GM18520 (cell line): ENCODE results near the gene DUT.

Source experiments
- ATAC-seq: cut with Tn5 transposase; IDR thresholded peaks from one replicate; pipeline ENCODE4 v1.9.1; 2021; ENCODE audit not compliant: unreplicated experiment

The DUT gene

DNA sequence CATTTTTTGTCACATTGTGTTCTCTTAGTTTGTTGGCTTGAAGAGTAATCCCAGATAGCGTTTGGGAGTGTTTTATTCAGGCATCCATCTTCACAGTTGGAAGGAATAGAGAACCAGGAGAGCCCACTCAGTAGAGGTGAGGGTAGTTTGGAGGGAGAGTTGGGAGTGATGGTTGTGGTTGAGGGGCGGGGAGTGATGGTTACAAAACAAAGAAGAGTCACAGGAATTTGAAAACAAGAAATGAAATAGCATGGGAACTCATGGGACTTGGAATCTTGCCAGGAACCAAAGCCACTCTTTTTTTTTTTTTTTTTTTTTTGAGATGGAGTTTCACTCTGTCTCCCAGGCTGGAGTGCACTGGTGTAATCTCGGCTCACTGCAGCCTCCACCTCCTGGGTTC lies 36.3 kb downstream of the DUT start:
- ATAC-seq = no peak

DNA sequence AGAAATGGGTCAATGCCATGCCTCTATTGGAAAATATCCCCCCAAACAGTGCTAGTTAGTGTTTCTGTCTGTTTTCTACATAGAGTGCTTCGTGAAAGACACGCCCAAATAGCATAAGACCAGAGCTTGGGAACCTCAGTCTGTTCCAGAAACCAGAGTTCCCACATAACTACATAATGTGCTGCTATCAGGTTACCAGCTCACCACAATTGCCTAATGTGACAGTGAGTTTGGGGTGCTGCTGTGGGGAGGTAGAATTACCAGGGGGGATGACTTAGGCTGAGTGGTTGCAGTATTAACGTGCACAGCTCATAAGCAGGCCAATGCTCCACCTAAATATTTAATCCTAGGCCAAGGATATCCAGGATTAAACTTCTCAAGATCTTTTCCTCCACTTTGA lies 39.2 kb downstream of the DUT start:
- ATAC-seq = no peak

DNA sequence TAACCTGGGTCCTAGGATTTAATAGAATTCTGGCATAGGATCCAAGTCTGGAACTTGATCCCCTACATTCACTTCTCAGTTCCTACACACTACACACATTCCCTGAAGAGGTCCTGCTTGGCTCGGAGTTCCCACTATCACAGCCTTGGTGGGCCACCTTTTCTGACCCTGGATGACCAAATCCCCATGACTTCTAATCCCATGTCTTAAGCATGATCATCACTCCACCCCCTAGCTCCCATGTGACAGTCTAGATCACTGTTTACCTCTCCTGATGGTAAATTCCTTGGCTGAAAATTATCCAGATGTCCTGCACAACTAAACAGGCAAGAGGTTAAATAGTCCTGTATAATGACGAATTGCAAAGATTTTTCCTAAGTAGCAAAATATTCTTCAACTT lies 40.3 kb downstream of the DUT start:
- no peak for ATAC-seq

GRCh38 chr15:48371961-48372360 lies 40.7 kb downstream of the DUT start:
- ATAC-seq = no peak

- ATAC-seq = no peak
Measured at GRCh38 chr15:48373821-48374451, 42.7 kb downstream of the DUT start.

- ATAC-seq = no peak
Measured at GRCh38 chr15:48374472-48374871, 43.2 kb downstream of the DUT start.

- ATAC-seq = no peak
Measured at GRCh38 chr15:48375767-48376166, 44.5 kb downstream of the DUT start.

- ATAC-seq = no peak
Measured at GRCh38 chr15:48380198-48380597, 49.0 kb downstream of the DUT start.

DNA sequence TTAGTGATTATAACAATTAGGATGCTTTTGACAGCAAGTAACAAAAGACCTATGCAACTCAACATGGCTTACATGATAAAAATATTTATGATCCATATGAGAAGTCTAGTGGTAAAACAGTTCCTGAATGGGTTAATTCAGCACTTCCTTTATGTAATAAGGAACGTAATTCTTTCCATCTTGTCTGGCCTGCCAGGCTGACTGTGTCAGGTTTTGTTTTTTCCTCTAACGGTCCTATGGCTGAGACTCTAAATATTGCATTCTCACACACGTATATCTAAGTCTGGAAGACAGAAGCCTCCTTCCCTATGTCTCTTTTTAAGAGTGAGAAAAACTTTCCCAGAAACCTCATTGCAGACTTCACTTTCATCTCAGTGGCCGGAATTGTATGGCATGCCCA lies 50.6 kb downstream of the DUT start:
- no peak for ATAC-seq

GRCh38 chr15:48383031-48383430 lies 51.8 kb downstream of the DUT start:
- no peak for ATAC-seq

DNA sequence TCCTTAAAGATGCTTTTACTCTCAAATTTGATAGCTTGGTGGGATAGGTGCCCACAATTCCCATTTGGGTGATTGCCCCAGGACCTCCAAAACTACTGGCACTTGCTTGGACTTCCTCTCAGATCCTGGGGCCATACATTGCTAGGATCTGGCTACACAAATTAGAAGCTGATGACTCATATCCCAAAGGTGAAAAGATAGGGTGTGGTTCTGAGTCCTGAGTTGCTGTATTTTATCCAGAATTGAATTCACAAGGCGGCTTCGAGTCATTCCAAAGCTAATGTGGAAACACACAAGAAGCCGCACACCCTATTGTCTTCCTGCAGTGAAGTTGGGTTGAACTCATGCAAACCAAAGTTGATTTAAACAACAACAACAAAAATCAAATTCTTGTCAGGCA lies 53.4 kb downstream of the DUT start:
- ATAC-seq = no peak

DNA sequence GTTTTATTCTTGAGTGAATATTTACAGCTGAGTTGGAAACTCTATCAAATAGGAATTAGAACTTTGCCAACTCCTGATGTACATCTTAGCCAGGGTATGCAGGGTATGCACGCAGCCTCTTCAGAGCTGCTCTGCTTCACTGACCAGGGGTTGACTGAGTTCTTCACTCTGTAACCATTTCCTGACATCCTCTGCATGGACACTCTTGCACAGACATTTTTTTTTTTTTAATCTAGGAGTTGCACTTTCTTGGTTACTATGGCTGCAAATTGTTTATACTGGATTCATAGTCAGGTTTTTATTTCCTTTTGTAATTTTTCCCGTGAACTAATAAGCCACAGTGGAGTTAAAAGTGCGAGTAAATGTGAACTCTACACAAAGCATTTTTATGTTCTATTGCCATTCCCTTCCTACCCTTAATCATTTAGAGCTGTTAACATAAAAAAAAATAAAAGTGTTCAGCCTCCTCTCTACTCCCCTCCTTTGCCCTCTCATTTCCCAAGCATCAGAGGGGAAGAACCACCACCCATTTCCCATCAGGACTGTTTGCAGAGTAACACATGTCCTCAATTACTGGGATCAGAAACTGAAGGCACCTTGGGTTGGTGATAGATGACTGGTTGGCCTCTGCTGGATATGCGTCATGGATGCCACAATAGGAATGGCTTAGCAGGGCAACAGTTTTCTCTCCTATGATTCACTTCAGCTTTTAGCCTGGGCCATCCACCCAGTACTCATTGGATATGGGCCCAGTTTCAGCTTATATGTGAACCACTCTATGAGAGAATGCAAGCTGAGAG lies 54.0 kb downstream of the DUT start:
- ATAC-seq = no peak

DNA sequence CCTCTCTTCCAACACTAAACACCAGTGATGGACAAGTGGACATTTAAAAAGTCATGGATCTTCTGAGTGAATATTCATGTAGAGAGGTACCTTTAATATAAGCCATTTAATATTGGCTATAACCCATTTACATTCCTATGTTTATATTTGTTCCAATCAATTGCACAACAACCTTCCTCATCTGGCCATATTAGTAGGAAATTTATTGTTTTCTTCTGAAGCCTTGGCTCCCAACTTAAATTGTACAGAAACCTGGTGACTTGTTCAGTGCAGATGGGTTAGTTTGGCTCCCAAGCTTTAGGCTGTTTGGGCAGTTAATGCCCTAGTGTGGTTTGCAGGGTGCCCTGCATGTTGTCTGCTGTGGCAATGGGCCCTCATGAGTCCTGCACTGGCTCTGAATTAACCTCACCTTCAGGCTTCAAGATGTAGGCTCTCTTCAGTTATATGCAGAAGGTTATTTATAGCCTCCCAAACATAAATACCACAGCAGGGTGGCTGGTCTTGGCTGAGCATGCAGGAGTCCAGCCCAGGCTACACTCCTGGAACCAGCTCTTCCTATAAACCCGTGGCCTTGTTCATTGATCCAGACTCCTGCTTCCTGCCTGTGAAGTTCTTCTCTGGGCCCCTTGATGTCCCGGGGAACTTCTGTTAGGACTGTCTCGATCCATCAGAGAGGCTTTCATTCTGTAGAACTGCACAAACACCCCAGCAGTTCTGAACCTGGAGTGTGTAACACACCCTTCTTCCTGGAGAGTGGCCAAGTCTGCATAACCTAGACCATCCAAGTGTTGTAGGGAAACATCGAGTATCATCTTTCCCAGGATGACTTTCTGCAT lies 57.0 kb downstream of the DUT start:
- ATAC-seq = no peak

GRCh38 chr15:48388910-48389309 lies 57.7 kb downstream of the DUT start:
- ATAC-seq = no peak

- no peak for ATAC-seq
Measured at GRCh38 chr15:48389691-48390143, 58.5 kb downstream of the DUT start.

GRCh38 chr15:48391950-48392349 lies 60.7 kb downstream of the DUT start:
- no peak for ATAC-seq

DNA sequence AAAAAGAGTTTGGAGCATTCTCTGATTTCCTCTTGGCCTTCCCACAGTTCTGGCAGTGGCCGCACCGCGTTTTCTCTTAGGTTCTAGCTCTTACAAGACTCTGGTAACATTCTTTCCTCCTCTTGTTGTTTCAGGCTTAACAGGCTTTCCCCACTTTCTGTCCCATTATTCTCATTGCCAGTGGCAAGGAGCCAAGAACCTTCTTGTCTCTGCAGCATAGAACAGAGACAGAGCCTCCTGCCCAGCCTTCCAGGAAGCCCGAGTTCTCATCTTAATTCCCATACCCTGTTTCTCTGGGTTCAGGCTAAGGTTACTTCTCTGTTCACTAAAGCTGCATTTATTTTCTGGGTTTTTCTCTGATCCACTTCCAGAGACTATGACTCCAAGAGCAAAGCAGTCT lies 61.1 kb downstream of the DUT start:
- ATAC-seq = no peak
